Left lung (tissue), 10 donors: ENCODE data around the gene AKAP8L. TPM values are rescaled to one million over a fixed set of nuclear protein-coding genes. Genes with fewer than 3 reads are reported as not detected.

ENCODE experiments used
- ATAC-seq: fragments of 200-7000 bp; cut with Tn5 transposase; one replicate; pipeline ENCODE4 v1.9.1; 2020; ENCODE audit warnings: moderate library complexity
- DNase-seq, 4 donors: peaks; one replicate each; pipeline ENCODE4 v3.0.0-alpha.2; 2013 to 2020
- H3K27ac ChIP-seq, 2 donors: fragments of 200-600 bp; sonication (generic) in 1 of 2; one replicate each; pipeline versions ENCODE4 v1.5.0 to v1.8.0; 2020 to 2021
- H3K27me3 ChIP-seq, 2 donors: fragments of 200-600 bp; sonication (generic) in 1 of 2; one replicate each; pipeline versions ENCODE4 v1.5.0 to v1.8.0; 2020 to 2021
- H3K36me3 ChIP-seq, 2 donors: fragments of 200-600 bp; sonication (generic) in 1 of 2; one replicate each; pipeline versions ENCODE4 v1.5.0 to v1.8.0; 2020 to 2021
- H3K4me1 ChIP-seq, 2 donors: fragments of 200-600 bp; one replicate each; pipeline ENCODE4 v1.8.0; 2021
- H3K4me3 ChIP-seq, 2 donors: fragments of 200-600 bp; sonication (generic) in 1 of 2; one replicate each; pipeline versions ENCODE4 v1.5.0 to v1.8.0; 2020 to 2021; ENCODE audit warnings: mild to moderate bottlenecking in 1 of 2
- H3K9me3 ChIP-seq, 2 donors: fragments of 200-600 bp; sonication (generic) in 1 of 2; one replicate each; pipeline versions ENCODE4 v1.5.0 to v1.8.0; 2020 to 2021
- intact Hi-C, 2 donors: fragments of 100-400 bp; cut with DNase I; formaldehyde crosslinking; loops; one replicate each; pipeline versions ENCODE4 v1.11.2 to v1.14.2; 2022
- polyA plus RNA-seq, 6 donors: library from polyadenylated mRNA; unstranded; fragments of 120-200 nt; gene quantifications; one replicate each; pipeline ENCODE4 v1.2.1, GENCODE V29; 2013; ENCODE audit not compliant: insufficient read length in 6 of 6
- total RNA-seq, 2 donors: library from RNA; stranded (reverse); fragmentation: NEBNext Ultra II Directional; extraction: Animal tissue kit (Norgen Biotek cat#: 25700); gene quantifications; one replicate each; pipeline ENCODE4 v1.2.1, GENCODE V29; 2021
- TF ChIP-seq, protein P1 (sequence below), 2 donors: fragments of 200-600 bp; sonication (generic) in 1 of 2; IDR thresholded peaks; one replicate each; pipeline versions ENCODE4 v1.5.0 to v1.8.0; 2021; ENCODE audit warnings: antibody characterized with exemption in 2 of 2
- donor health status: DM: no; HTN: yes; CAD: no.
- donor health status: DM: no; HTN: no; CAD: no.

AKAP8L gene
- total and polyA plus RNA-seq, 8 donors = 76.4 to 129 (median 107) TPM

DNA sequence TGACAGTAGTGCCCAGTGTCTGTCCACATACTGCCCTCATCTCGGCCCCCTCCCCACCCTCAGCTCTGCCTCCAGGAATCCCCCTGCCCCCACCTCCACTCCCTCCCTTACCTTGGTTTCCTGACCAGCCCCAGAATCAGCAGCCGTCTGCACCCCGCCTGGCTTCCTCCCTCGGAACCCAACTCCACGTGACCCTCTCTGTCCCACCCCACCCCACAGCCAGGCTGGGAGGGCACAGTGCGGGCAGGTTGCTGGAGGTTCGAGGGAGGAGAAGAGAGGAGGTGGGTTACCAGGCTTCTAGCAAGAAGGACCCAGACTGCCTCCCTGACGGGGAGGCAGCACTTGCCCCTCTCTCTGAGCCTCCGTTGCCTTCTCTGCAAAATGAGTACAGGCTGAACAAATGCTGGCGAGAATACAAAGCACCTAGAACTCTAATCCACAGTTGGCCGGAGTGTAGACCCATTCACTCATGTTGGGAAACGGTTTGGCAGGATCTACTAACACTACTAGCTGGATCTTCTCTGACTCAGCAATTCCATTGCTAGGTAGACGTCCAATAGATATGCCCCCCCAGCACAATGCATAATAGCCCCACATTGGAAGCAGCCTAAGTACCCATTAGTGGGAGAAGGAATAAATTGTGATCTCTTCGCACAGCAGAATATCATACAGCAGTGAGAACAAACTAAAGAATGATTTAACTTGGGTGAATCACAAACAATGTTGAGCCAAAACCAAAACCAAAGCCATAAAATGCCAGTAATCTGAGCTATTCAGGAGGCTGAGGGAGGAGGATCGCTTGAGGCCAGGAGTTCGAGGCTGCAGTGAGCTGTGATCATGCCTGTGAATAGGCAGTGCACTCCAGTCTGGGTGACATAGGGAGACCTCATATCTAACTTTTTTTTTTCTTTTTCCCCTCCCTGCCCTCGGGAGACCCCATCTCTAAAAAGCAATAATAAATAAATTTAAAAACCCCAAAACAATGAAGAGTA is 45.9 kb upstream of the AKAP8L start, which contains the start of gene RASAL3:
Gene RASAL3 (minus strand): TSS at position 151 of the 992 bp plus-strand sequence. CDS start 186 bp downstream, outside the sequence.
- H3K9me3 ChIP-seq = no peaks in the 10 kb centered on the region
- DNase-seq (peak in 2 of 4 donors; percentile 55 to 89), ATAC-seq (peak; percentile 65)
- H3K4me1 ChIP-seq = peaks cover 3 to 63% of the 10 kb centered on the region in 2 donors
- H3K36me3 ChIP-seq = peaks cover 0 to 17% of the 10 kb centered on the region in 2 donors
- H3K27me3 ChIP-seq = peaks cover 8 to 25% of the 10 kb centered on the region in 2 donors
- peak within 1 kb of the TSS; percentile 24 to 58 for H3K4me3 ChIP-seq
- intact Hi-C loops = no loop called here
- H3K27ac ChIP-seq = peak within 1 kb of the TSS; percentile 56 to 91
- TF ChIP-seq, protein P1, sequence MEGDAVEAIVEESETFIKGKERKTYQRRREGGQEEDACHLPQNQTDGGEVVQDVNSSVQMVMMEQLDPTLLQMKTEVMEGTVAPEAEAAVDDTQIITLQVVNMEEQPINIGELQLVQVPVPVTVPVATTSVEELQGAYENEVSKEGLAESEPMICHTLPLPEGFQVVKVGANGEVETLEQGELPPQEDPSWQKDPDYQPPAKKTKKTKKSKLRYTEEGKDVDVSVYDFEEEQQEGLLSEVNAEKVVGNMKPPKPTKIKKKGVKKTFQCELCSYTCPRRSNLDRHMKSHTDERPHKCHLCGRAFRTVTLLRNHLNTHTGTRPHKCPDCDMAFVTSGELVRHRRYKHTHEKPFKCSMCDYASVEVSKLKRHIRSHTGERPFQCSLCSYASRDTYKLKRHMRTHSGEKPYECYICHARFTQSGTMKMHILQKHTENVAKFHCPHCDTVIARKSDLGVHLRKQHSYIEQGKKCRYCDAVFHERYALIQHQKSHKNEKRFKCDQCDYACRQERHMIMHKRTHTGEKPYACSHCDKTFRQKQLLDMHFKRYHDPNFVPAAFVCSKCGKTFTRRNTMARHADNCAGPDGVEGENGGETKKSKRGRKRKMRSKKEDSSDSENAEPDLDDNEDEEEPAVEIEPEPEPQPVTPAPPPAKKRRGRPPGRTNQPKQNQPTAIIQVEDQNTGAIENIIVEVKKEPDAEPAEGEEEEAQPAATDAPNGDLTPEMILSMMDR (IDR thresholded peaks at IDR 0.05) = no peak

DNA sequence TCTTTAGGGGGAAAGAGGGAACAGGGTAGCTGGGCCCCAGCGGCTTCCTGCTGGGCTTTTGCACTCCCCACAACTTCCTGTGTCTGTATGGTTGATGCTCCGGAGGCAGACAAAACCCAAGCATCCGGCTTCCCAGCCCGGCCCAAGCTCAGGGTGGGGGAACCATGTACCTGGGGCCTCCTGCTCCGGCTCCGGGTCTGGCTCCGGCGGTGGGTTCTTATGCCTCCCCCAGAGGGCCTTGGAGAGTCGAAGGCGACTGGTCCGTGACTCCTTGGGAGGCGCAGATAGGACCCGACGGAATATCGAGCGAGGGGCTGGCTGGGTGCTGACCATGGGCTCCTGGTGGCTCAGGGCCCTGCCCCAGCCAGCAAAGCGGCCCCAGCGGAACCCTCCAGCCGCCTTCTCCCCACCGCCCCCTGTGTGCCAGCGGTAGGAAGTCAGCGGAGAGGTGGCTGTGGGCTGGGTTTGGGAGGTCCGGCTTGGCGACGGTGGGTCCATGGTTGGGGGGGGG is 45.1 kb upstream of the AKAP8L start:
- H3K27ac ChIP-seq = peak overlapping the region; percentile 56 to 91
- H3K27me3 ChIP-seq = peaks cover under 1 to 17% of the 10 kb centered on the region in 2 donors
- DNase-seq = peak in 2 of 4 donors; percentile 52 to 91
- intact Hi-C loops = no loop called here
- H3K9me3 ChIP-seq = no peaks in the 10 kb centered on the region
- H3K4me1 ChIP-seq = peaks cover 3 to 56% of the 10 kb centered on the region in 2 donors
- peak overlapping the region; percentile 24 to 58 for H3K4me3 ChIP-seq
- peak; percentile 68 for ATAC-seq
- H3K36me3 ChIP-seq = peaks cover 0 to 19% of the 10 kb centered on the region in 2 donors
- TF ChIP-seq, protein P1 (IDR thresholded peaks at IDR 0.05) = no peak

DNA sequence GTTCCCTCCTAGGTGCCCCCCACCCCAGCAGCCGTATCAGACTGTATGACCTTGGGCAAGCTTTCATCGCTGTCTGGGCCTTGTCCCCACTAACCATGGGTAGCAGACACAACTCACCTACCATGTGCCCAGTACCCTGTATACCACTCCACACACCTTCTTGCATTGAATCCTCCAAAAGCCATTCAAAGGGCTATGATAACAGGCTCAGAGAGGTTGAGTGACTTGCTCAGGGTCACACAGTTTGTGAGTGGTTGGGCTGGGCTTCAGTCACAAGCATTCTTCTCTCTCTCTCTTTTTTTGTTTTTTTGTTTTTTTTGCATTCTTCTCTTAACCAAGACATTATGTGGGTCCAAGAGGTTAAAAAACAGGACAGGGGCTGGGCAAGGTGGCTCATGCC is 42.9 kb upstream of the AKAP8L start:
- DNase-seq (no peak), ATAC-seq (no peak)
- TF ChIP-seq, protein P1 (IDR thresholded peaks at IDR 0.05) = no peak
- intact Hi-C loops = no loop called here
- Histone ChIP-seq H3K9me3 (no peaks in the 10 kb centered on the region), H3K36me3 (peaks cover 0 to 38% of the 10 kb centered on the region in 2 donors), H3K27me3 (peaks cover 11 to 34% of the 10 kb centered on the region in 2 donors), H3K4me1 (peaks cover 2 to 38% of the 10 kb centered on the region in 2 donors), H3K4me3 (no peak overlapping the region), H3K27ac (no peak overlapping the region)

DNA sequence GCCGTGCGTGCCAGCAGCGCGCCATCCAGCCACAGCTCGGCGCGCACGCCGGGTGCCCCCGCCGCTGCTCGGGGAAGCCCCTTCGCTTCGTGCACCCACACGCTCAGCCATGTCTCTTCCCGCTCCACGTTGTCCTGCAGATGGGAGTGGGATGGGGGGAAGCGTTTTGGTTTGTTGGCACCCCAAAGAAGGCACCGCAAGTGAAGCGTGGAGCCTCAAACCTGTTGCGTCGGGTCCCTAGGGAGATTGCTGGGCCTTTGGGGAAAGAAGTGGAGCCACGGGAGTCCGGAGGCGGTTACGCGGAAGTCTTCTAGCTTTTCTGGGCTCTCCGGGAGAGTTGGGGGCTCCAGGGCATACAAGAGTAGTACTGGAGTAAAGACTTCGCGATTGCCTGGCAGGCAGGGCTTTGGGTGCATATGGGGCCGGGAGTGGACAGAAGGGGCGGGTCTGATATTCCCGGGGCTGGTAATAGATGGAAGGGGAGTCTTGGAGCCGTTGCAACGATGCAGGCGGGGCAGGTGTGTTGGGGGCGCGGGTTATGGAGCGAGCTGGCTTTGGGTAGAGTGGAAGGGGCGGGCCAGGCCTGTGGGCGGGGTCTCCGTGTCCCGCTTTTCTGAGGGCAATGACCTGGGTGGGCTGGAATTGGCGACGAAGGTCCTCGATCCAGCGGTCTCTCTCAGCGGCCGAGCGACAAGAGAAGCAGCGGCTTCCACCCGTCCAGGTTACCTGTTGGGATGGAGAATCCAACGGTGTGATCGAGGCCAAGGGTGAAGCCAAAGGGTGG is 39.1 kb upstream of the AKAP8L start:
- Histone ChIP-seq H3K27ac (no peak overlapping the region), H3K4me1 (peaks cover 2 to 14% of the 10 kb centered on the region in 2 donors), H3K36me3 (peaks cover 0 to 76% of the 10 kb centered on the region in 2 donors), H3K9me3 (no peaks in the 10 kb centered on the region), H3K4me3 (no peak overlapping the region), H3K27me3 (peaks cover 11 to 41% of the 10 kb centered on the region in 2 donors)
- ATAC-seq (no peak), DNase-seq (no peak)
- TF ChIP-seq, protein P1 (IDR thresholded peaks at IDR 0.05) = no peak
- intact Hi-C loops = no loop called here
